ENCODE measurements around the gene HYAL2. TPM values are rescaled to one million over a fixed set of nuclear protein-coding genes. Genes with fewer than 3 reads are reported as not detected.

HYAL2 gene
- total and polyA plus RNA-seq, 9 donors = 10.9 to 81.6 (median 41.2) TPM

GRCh38 chr3:50341996-50342650 lies 19.6 kb upstream of the HYAL2 start:
- H3K4me1 ChIP-seq (ENCODE audit: insufficient read depth) = peaks cover 17% of the 10 kb centered on the region
- intact Hi-C loops (cut with DNase I) = no loop called here
- 81 to 85% (median 82%) methylated on average over 13 of the region's 13 CpGs for WGBS, 3 donors

GRCh38 chr3:50341537-50341936 lies 19.0 kb upstream of the HYAL2 start:
- intact Hi-C loops (cut with DNase I) = no loop called here
- peaks cover 17% of the 10 kb centered on the region for H3K4me1 ChIP-seq (ENCODE audit: insufficient read depth)
- H3K36me3 ChIP-seq = no peaks in the 10 kb centered on the region
- 93 to 95% (median 94%) methylated on average over 9 of the region's 9 CpGs for WGBS, 3 donors
- no peaks in the 10 kb centered on the region for H3K27me3 ChIP-seq
- H3K4me3 ChIP-seq = no peak overlapping the region
- H3K9me3 ChIP-seq = no peaks in the 10 kb centered on the region
- no peak overlapping the region for H3K27ac ChIP-seq
- no peak for TF ChIP-seq POLR2A (IDR thresholded peaks at IDR 0.05)
- TF ChIP-seq EP300 (IDR thresholded peaks at IDR 0.05) = no peak
- TF ChIP-seq CTCF (IDR thresholded peaks at IDR 0.05) = no peak
- DNase-seq = peak in 2 of 5 donors; percentile 40 to 42

More at GRCh38 chr3:50341996-50342650, 19.6 kb upstream of the HYAL2 start:
- Histone ChIP-seq H3K36me3 (no peaks in the 10 kb centered on the region), H3K9me3 (no peaks in the 10 kb centered on the region), H3K27me3 (no peaks in the 10 kb centered on the region), H3K4me3 (no peak overlapping the region), H3K27ac (no peak overlapping the region)
- DNase-seq = peak in 1 of 5 donors; percentile 36
- TF ChIP-seq EP300 (IDR thresholded peaks at IDR 0.05) = no peak
- TF ChIP-seq CTCF (IDR thresholded peaks at IDR 0.05) = no peak
- no peak for TF ChIP-seq POLR2A (IDR thresholded peaks at IDR 0.05)

GRCh38 chr3:50340448-50341329 lies 18.1 kb upstream of the HYAL2 start, which contains the start of gene RASSF1:
RASSF1 (minus strand) TSS chr3:50340836; CDS start chr3:50340805, 31 bp downstream.
- peak in 4 of 5 donors; percentile 68 to 75 (median 70) for DNase-seq
- Histone ChIP-seq H3K9me3 (no peaks in the 10 kb centered on the region), H3K36me3 (no peaks in the 10 kb centered on the region), H3K4me1 (ENCODE audit: insufficient read depth) (peaks cover 18% of the 10 kb centered on the region), H3K4me3 (peak within 1 kb of the TSS; percentile 56), H3K27me3 (no peaks in the 10 kb centered on the region), H3K27ac (peak within 1 kb of the TSS; percentile 21 to 47)
- no peak for TF ChIP-seq CTCF (IDR thresholded peaks at IDR 0.05)
- no peak for TF ChIP-seq EP300 (IDR thresholded peaks at IDR 0.05)
- peak; percentile 53 for TF ChIP-seq POLR2A (IDR thresholded peaks at IDR 0.05)
- WGBS, 3 donors = 2 to 4% (median 2%) methylated on average over 62 to 85 of the region's 85 CpGs
- intact Hi-C loops (cut with DNase I) = no loop called here

- peaks cover 13% of the 10 kb centered on the region for H3K4me1 ChIP-seq (ENCODE audit: insufficient read depth)
- intact Hi-C loops (cut with DNase I) = no loop called here
- H3K4me3 ChIP-seq = peak overlapping the region; percentile 56
- no peaks in the 10 kb centered on the region for H3K36me3 ChIP-seq
- 7 to 19% (median 18%) methylated on average over 9 of the region's 9 CpGs for whole genome bisulfite sequencing, 3 donors
- no peaks in the 10 kb centered on the region for H3K27me3 ChIP-seq
- H3K27ac ChIP-seq = peak overlapping the region in 1 of 2 donors; percentile 21
- DNase-seq = no peak
- TF ChIP-seq EP300 (IDR thresholded peaks at IDR 0.05) (no peak), CTCF (IDR thresholded peaks at IDR 0.05) (no peak), POLR2A (IDR thresholded peaks at IDR 0.05) (no peak)
- no peaks in the 10 kb centered on the region for H3K9me3 ChIP-seq
Measured at GRCh38 chr3:50340147-50340447, 17.6 kb upstream of the HYAL2 start.

All from ovary (tissue), 9 donors.